GM19351 (cell line): Measurements from ENCODE around the gene SPATA18.
"Not testable (repeated sequence)": the region's sequence is repeated elsewhere in the genome, so short reads cannot be mapped to it uniquely, and the experiment has no call there.

Source experiments
- ATAC-seq: cut with Tn5 transposase; IDR thresholded peaks from one replicate; pipeline ENCODE4 v1.9.1; 2021; ENCODE audit warnings: mild to moderate bottlenecking, moderate library complexity; ENCODE audit not compliant: unreplicated experiment

The SPATA18 gene

DNA sequence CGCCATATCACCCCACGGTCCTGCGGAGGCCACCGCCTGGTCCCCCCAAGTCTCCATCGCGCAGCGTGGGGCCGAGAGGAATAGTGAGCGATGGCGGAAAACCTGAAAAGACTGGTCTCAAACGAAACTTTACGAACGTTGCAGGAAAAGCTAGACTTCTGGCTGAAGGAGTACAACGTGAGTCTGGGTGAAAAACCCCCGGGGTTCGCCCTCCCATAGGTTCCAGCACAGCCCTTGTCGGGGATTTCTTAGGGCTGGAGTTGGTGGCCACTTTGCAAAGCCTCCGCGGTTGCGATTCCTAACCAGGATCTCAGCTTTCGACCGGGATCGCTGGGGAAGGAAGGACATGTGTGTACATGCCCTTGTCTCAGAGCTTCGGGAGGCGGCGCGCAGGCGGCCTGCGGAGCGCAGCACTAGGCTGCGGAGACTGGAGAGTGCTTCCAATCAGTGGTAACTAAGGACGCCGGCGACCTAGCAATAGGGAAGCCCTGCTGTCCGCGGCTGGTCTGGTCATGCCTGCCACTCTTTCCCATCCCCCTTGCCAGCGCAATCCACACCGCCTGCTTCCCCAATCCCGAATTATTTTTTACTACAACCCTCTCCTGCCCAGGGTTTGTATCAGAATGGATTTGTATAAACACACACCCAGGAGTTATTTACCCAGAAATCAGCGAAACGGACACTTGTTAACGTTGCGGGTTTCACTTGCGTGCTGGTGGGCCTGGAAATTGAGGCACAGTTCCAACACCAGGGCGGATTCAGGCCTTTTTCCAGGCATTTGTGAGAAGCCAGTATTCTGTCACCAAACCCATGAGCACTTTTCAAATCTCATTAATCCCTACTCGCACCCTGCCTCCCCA is 741 bp downstream of the SPATA18 start:
- peak; percentile 67 for ATAC-seq

DNA sequence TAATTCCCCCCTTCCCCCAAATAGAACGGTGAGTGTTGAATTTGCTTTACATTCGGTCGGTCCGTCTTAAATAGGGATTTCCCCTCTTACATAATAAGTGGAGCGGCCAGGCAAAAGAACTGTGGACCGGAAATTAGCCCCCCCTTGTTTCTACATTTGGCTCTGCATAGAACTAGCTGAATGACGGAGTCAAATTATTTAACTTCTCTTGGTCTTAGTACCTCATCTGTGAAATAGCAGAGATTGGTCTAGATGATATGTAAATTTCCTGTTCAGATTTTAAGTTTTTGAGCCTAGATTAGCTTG is 1.3 kb downstream of the SPATA18 start:
- peak; percentile 61 for ATAC-seq

DNA sequence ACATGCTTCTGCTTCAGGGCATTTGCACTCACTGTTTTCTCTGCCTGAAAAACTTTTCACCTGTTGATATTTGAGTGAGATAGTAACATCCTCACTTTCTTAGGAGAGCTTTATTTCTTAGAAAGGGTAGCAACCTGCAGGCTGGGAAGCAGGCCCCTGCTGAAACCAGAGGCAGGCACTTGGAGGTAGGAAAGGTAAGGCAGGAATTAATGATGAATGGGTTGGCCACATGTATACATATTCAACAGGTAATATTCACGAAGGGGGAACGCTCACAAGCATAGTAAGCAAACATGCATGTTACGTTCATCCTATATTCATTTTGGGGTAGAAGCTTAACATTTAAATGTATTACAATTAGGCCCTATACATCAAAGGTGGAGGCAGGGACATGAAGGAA is 3.1 kb downstream of the SPATA18 start:
- no peak for ATAC-seq

DNA sequence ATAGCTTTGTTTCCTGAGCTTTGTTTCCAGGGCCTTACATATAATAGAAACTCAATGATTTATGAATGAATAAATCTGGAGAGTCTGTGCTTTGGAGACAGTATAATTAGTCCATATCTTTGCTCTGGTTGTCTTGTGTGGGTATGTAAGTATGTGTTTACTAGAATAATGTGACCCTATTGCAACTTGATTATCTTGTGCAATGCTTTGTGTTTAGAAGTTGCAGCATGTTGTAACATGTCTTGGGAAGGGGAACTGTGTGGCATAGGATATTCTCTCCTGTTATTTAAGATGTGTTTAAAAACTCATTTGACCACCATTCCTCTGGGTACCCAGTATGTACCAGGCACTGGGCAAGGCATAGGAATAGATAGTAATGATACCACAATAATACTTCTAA is 6.1 kb downstream of the SPATA18 start:
- ATAC-seq: no peak

DNA sequence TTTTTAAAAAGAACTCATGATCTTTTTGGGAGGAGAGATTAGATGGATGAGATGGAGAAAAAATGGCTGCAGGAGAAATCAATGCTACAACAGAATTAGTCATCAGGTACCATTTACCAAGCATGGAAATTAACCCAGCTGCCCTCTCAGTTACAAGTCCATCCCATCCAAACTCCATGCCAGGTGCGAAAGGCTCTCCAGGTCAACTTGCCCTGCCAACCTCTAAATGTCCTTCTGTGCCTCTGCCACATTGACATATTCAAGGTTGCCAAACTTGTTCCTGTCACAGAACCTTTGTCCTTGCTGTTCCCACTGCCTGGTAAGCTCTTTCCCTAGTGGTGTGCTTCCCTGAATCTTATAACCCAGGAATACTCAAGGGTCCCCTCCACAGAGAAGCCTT is 7.2 kb downstream of the SPATA18 start:
- ATAC-seq: no peak

DNA sequence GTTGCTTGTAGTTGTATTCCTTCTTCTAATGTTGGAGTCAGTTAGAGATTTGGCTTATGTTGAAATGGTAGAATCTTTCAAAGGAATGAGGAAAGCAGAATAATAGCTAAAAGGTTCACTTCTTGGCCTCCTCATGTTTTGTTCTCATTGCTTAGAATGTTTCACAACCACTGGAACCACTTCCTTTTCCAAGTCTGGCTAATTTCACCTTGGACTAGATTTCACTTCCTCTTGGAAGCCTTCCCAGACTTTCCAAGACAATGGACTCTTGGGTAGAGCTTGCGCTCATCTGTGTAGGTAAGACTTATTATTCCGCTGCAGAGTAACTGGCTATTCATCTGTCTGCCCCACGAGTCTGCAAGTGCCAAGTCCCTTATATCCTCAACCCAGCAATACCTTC is 8.3 kb downstream of the SPATA18 start:
- no peak for ATAC-seq

DNA sequence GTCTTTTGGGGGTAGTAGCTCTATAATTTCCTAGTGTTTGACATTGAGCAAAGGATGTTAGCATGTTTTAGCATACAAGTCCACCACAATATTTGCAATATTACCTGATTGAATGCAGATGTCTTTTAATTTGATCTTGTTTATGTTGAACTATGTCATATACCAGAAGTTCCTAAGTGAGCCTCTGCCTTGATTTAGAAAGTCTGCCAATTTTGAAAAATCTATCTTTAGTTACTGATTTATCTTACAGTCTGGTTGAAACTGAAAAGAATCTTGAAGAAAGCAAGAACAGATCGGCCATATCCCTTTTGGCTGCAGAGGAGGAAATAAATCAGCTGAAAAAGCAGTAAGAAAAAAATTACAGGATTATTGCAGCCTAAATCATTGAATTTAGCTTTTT is 18.5 kb downstream of the SPATA18 start:
- no peak for ATAC-seq

DNA sequence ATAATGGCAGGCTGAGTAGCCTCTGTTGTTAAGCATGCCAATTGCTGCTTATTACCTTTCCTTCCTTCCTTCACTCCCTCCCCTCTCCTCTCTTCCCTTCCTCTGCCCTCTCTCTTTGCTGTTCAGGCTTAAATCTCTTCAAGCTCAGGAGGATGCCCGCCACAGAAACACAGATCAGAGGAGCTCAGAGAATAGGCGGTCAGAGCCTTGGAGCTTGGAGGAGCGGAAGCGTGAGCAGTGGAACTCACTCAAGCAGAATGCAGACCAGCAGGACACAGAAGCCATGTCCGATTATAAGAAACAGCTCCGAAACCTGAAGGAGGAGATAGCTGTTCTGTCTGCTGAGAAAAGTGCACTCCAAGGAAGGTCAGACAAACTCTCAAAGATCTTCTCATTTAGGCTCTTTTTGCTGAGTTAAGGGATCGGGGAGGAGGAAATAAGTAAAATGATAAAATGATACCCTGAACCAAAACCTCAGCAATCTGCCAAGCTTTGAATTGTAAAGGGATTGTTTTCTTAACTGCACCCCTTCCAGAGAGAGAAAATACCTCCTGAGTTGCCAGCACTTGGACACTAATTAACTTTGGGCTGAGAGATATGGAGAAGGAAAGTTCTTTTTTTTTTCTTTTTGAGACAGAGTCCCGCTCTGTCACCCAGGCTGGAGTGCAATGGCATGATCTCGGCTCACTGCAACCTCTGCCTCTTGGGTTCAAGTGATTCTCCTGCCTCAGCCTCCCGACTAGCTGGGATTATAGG is 20.9 kb downstream of the SPATA18 start:
- ATAC-seq: no peak

DNA sequence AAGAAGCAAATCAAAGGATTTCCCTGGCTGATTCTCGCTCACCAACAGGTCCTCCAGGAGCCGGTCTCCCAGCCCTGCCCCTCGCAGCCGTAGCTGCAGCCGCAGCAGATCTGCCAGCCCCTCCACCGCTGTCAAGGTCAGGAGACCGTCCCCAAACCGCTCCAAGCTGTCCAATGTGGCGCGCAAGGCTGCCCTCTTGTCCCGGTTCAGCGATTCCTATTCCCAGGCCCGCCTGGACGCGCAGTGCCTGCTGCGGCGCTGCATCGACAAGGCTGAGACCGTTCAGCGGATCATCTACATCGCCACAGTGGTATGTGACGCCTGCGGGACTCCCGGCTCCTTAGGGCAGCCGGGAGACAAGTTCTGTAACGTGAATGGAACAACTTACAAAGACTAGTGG is 25.6 kb downstream of the SPATA18 start:
- no peak for ATAC-seq

DNA sequence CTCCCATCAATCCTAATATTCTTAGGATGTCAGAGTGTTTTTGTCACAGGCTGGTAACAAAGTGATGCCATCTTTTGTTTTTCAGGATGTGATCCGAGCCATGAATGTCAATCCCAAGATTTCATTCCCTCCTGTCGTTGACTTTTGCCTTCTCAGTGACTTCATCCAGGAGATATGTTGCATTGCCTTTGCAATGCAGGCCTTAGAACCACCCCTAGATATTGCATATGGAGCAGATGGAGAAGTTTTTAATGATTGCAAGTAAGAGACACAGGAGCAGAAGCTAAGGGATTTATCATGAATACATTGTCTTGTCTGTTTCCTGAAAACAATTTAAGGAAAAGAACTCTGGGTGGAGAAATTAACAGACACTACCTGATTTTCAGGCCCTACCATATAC is 28.6 kb downstream of the SPATA18 start:
- ATAC-seq: no peak

DNA sequence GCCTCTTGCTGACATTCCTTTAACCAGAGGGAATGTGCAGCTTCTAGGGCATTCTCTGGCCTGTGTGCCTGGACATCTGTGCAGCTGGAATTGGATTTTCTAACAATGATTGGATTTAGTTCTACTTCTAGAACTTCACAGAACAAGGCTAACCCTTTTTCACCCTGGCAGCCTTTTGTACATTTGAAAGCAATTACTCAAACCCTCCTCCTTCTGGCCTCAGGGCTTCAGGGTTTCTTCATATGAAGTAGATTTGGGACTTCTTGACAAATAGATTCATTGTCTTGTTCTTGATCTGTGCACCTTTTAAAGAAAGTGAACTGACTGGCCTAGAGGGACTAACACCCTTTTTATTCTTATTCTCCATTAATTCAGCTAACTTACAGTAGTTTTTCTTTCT is 30.1 kb downstream of the SPATA18 start:
- no peak for ATAC-seq

DNA sequence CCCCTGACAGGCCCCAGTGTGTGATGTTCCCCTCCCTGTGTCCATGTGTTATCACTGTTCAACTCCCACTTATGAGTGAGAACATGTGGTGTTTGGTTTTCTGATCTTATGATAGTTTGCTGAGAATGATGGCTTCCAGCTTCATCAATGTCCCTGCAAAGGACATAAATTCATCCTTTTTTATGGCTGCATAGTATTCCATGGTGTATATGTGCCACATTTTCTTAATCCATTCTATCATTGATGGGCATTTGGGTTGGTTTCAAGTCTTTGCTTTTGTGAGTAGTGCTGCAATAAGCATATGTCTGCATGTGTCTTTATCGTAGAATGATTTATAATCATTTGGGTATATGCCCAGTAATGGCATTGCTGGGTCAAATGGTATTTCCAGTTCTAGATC is 35.3 kb downstream of the SPATA18 start:
- ATAC-seq: not testable (repeated sequence)

DNA sequence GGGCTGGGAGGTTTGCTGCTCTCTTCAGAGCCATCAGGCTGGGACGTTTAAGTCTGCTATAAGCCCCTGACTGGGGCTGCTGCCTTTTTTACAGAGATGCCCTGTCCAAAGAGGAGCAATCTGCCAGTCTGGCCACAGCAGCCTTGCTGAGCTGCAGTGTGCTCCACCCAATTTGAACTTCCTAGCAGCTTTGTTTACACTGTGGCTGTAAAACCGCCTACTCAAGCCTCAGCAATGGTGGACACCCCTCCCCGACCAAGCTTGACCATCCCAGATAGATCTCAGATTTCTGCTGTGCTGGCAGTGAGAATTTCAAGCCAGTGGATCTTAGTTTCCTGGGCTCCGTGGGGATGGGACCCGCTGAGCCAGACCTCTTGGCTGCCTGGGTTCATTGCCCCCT is 40.7 kb downstream of the SPATA18 start:
- no peak for ATAC-seq

DNA sequence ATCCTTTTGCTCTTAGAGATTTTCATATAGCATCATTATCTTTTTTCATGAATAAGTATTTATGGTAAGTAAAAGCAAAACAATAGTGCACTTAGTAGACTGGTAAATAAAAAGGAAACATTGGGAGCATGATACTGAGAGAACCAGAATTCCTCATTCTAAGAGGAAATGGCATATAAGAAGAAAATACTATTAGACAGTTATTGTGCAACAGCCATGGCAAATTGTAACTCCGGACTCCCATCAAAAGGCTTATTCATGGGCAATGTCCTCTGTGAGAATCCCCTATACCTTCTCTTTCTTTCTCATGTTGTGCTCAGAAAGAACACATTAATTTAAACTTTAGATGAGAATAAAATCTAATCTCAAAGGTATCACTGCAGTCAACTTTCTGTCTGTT is 42.4 kb downstream of the SPATA18 start:
- ATAC-seq: no peak

DNA sequence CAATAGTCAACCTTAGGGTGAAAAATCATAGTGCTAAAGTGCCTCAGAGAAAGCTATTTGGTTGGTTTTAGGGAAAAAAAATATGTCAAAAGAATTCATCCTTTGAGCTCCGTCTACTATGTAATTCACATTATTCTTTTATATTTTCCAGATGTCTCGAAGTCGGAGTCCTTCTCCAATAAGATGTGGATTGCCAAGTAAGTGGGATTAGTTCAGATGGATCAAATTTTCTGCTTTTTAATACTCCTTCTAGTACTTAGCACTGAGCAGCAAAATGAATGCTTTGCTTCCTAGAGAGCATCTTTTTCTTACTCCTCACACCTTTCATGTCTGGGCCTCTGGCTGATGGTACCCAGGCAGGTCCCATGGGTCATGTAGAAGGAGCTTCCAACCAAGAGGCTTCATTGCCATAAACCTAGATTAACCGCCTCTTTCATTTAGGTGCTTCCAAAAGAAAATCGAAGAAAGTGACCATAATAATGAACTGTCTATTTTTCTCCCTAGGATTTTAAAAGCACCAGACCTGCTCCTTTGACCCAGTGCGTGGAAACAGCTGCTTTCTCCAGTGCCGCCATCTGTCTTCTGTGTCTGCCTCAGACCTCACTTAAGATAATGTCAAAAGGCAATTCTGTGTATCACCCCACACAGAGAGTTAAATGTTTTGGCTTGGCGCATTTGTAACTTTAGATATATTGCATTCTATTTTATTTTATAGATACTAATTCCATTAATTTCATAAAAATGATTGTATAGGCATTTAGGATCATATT is 43.5 kb downstream of the SPATA18 start:
- no peak for ATAC-seq

DNA sequence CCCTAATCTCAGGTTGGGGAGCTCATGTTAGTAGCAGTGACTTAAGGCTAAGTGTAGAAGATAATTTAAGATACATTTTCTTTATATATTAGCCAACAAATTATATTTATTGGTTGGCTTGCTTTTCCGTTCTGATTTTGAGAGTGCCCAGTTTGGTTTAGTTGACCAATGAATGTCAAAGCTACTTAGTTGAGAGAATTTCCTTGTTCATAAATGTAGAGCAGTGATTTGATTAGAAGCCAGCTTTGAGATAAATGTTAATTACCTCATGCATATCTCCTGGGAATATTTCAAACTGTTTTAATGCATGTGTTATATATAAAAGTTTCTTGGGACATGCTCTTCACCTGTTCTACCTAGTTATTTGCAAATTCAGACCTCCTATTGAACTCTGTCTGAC is 44.3 kb downstream of the SPATA18 start:
- ATAC-seq: no peak

DNA sequence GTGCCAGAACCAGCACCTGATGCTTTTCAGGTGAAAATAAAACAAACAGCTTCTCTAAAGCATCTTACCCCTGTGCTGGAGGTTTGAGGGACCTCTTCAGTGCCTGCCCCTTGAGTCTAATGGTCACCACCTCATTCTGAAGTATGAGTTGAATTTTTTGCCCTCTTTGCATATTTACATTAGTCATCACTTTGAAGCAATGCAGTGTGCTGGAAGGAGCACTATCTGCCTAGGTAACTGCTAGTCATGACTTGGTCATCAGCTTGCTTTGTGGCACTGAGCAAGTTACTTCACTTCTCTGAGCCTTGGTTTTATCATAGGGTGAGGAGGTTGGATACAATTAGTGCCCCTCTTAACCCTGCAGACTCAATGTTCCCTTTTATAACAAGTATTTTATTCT is 44.9 kb downstream of the SPATA18 start:
- ATAC-seq: no peak

DNA sequence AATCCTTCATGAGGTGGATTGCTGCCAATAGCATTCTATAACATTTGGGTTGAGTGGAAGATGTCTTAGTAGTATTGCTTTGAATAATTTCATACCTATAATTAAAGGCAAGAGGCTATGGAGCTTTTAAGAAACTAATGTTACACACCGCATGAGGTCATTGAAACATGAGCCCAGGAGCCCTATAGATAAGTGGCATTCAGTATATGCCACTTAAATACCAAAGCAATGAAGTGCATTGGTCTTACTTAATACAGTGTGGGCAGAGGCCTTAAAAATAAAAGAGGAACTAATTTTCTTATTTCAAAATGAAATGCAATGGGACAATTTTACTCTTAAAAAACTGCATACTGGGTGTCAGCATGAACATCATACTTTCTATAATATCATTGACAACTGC is 47.5 kb downstream of the SPATA18 start:
- ATAC-seq: no peak

DNA sequence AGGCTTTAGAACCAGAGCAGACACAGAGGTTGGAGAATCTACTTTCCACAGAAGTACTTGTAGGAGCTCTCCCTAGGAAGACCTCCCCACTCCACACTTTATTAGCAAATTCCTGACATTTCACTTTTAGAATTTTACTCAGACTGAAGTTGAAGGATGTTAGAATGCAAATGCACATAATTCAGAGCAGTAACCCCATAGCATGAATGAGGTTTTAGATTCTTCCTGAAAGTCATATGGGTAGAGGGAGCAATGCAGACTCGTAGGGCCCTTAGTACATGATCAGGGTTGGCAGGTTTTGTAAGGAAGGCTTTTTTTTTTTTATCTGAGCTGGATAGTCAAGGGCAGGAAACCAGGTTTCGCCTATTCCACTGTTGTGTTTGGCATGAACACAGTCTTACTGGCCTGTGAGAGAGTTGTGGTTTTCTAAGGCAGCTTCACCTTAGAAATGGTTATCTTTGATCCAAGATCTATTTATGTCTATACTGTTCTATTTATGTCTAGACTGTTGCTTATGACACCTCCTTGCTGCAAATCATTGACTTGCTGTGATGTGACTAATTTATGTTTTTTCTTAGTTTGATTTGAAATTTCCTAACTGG is 48.9 kb downstream of the SPATA18 start:
- ATAC-seq: peak; percentile 70

DNA sequence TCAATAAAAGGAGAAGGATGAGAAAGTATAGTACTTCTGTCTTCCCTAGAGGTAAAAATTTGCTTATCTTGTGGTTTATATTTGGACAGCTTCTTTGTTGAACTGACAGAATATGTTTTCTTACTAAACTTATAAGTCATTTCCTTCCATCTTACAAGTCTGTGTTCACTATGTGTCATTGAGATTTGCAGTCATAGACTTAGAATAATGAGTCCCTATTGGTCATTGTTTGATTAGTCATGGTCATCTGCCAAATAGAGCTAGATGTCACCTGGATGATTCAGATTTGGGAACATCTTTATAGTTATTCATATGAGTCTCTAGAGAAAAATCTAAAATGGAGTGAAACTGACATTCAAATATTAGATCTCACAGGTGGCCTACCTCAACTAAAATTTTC is 51.5 kb downstream of the SPATA18 start:
- no peak for ATAC-seq

DNA sequence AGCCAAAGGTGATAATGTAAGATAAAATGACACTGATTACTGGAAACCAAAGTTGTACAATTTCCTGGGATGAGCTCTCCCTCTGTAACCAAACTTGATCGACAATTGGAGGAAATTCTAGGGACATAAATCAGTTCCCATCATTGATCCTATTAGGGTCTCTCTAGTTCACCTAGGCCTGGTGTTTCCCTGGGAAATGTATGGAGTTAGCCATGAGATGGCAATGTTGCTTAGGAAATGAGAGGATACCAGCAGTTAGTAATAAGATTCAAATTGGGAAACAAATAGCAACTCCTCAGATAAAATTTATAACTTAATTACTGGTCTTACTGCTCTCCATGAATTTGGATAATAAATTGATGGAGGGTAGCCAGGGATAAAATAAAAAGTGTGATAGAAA is 52.2 kb downstream of the SPATA18 start:
- ATAC-seq: no peak
